NCI-H1417 (cell line): ENCODE data around the gene UNC5C.

Source experiments
- DNase-seq, 3 experiments: peaks; one replicate each; lab custom pipeline; 2025; lab: John Stamatoyannopoulos, UW

Gene UNC5C

DNA sequence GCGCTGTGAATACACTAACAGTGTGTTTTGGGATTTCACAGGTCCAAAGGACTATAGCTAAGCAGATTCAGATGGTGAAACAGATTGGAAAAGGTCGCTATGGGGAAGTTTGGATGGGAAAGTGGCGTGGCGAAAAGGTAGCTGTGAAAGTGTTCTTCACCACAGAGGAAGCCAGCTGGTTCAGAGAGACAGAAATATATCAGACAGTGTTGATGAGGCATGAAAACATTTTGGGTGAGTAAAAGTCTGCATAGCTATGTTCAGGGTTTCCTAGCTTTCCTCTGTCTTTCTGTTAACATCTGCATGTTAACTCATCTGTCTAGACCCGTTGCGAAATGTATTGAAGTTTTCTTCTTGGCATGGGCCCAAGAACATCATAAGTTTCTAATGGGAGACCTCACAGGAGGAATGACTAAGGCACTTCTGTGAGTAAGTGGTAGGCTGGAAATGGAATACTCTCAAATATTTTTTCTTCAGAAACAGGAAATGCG, 418.9 kb downstream of the UNC5C start:
- DNase-seq, result no peak

GRCh38 chr4:95129031-95129430, 419.7 kb downstream of the UNC5C start:
- DNase-seq, result no peak

- DNase-seq, result peak; percentile 26 to 77 (median 51)
Measured at GRCh38 chr4:95124906-95125504, 423.8 kb downstream of the UNC5C start.

- DNase-seq, result no peak
Measured at GRCh38 chr4:95122001-95122400, 426.8 kb downstream of the UNC5C start.

GRCh38 chr4:95120456-95120855, 428.3 kb downstream of the UNC5C start:
- DNase-seq, result no peak

GRCh38 chr4:95118497-95118896, 430.3 kb downstream of the UNC5C start:
- DNase-seq, result no peak

DNA sequence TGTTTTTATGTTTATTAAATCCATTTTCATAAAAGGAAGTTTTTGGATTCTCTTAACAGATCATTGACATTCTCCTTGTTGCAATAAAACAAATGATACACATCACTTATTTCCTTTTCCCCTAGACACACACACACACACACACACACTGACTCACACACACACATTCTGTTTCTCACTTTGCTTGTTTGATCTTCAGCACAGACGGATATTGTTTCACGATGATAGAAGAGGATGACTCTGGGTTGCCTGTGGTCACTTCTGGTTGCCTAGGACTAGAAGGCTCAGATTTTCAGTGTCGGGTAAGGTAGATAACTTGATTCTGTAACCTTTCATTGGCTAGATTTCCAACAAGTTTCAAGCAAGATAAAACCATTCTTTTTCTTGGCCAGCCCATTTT, 434.3 kb downstream of the UNC5C start:
- no peak for DNase-seq
